HL-60 (cell line): ENCODE data around the gene OR1K1.

Experiments
- DNase-seq, 2 experiments: peaks; one replicate each; pipeline ENCODE4 v3.0.0-alpha.2; 2010 to 2020; ENCODE audit warnings: low read depth in 1 of 2, low spot score in 1 of 2
- H3K27ac ChIP-seq: fragments of 250-450 bp; sonication (Bioruptor Pico); replicated peaks from 2 replicates; pipeline ENCODE4 v1.5.1; 2020; ENCODE audit warnings: mild to moderate bottlenecking, moderate library complexity
- H3K27me3 ChIP-seq: fragments of 250-450 bp; sonication (Bioruptor Pico); 2 replicates; pipeline ENCODE4 v1.5.1; 2021; ENCODE audit warnings: mild to moderate bottlenecking, moderate library complexity; ENCODE audit not compliant: insufficient read depth, poor library complexity, severe bottlenecking
- H3K4me3 ChIP-seq: replicated peaks from 2 replicates; pipeline ENCODE4 v1.5.1; 2011; ENCODE audit warnings: mild to moderate bottlenecking, control low read depth, low read length; ENCODE audit not compliant: insufficient read depth
- CTCF ChIP-seq: IDR thresholded peaks from one replicate; pipeline ENCODE4 v1.5.1; 2011; ENCODE audit warnings: low read length, control low read depth, inconsistent platforms; ENCODE audit not compliant: insufficient read depth
- GABPA ChIP-seq: IDR thresholded peaks from 2 replicates; pipeline ENCODE4 v1.6.1; 2012; ENCODE audit warnings: low read depth
- POLR2AphosphoS5 ChIP-seq: IDR thresholded peaks from 2 replicates; pipeline ENCODE4 v1.6.1; 2012; ENCODE audit warnings: low read depth
- SPI1 ChIP-seq: IDR thresholded peaks from 2 replicates; pipeline ENCODE4 v1.6.1; 2012; ENCODE audit warnings: low read depth, mild to moderate bottlenecking, borderline replicate concordance
- TF ChIP-seq, protein P1 (sequence below): IDR thresholded peaks from 2 replicates; pipeline ENCODE4 v1.6.1; 2012; ENCODE audit warnings: low read depth; ENCODE audit not compliant: insufficient replicate concordance

OR1K1 gene

GRCh38 chr9:122816163-122816867 is 16.4 kb downstream of the OR1K1 start:
- TF ChIP-seq POLR2AphosphoS5 (no peak), SPI1 (no peak), GABPA (no peak), CTCF (no peak)
- TF ChIP-seq, protein P1, sequence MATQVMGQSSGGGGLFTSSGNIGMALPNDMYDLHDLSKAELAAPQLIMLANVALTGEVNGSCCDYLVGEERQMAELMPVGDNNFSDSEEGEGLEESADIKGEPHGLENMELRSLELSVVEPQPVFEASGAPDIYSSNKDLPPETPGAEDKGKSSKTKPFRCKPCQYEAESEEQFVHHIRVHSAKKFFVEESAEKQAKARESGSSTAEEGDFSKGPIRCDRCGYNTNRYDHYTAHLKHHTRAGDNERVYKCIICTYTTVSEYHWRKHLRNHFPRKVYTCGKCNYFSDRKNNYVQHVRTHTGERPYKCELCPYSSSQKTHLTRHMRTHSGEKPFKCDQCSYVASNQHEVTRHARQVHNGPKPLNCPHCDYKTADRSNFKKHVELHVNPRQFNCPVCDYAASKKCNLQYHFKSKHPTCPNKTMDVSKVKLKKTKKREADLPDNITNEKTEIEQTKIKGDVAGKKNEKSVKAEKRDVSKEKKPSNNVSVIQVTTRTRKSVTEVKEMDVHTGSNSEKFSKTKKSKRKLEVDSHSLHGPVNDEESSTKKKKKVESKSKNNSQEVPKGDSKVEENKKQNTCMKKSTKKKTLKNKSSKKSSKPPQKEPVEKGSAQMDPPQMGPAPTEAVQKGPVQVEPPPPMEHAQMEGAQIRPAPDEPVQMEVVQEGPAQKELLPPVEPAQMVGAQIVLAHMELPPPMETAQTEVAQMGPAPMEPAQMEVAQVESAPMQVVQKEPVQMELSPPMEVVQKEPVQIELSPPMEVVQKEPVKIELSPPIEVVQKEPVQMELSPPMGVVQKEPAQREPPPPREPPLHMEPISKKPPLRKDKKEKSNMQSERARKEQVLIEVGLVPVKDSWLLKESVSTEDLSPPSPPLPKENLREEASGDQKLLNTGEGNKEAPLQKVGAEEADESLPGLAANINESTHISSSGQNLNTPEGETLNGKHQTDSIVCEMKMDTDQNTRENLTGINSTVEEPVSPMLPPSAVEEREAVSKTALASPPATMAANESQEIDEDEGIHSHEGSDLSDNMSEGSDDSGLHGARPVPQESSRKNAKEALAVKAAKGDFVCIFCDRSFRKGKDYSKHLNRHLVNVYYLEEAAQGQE, result no peak
- Histone ChIP-seq H3K4me3 (no peak overlapping the region), H3K27ac (no peak overlapping the region), H3K27me3 (no peaks in the 10 kb centered on the region)
- peak in 1 of 2 experiments; percentile 13 for DNase-seq

GRCh38 chr9:122819326-122819725 is 19.4 kb downstream of the OR1K1 start:
- no peak overlapping the region for H3K27ac ChIP-seq

GRCh38 chr9:122819791-122820489 is 20.0 kb downstream of the OR1K1 start:
- no peaks in the 10 kb centered on the region for H3K27me3 ChIP-seq

More at GRCh38 chr9:122819326-122819725, 19.4 kb downstream of the OR1K1 start:
- Histone ChIP-seq H3K27me3 (no peaks in the 10 kb centered on the region), H3K4me3 (no peak overlapping the region)
- no peak for DNase-seq
- TF ChIP-seq CTCF, result no peak
- TF ChIP-seq GABPA, result no peak
- no peak for TF ChIP-seq SPI1
- TF ChIP-seq POLR2AphosphoS5, result no peak

More at GRCh38 chr9:122819791-122820489, 20.0 kb downstream of the OR1K1 start:
- H3K4me3 ChIP-seq, result no peak overlapping the region
- no peak for DNase-seq
- no peak overlapping the region for H3K27ac ChIP-seq
- TF ChIP-seq SPI1 (no peak), POLR2AphosphoS5 (no peak), GABPA (no peak), CTCF (no peak)
- TF ChIP-seq, protein P1, result no peak
